ENCODE measurements around the gene GFAP.

DNA sequence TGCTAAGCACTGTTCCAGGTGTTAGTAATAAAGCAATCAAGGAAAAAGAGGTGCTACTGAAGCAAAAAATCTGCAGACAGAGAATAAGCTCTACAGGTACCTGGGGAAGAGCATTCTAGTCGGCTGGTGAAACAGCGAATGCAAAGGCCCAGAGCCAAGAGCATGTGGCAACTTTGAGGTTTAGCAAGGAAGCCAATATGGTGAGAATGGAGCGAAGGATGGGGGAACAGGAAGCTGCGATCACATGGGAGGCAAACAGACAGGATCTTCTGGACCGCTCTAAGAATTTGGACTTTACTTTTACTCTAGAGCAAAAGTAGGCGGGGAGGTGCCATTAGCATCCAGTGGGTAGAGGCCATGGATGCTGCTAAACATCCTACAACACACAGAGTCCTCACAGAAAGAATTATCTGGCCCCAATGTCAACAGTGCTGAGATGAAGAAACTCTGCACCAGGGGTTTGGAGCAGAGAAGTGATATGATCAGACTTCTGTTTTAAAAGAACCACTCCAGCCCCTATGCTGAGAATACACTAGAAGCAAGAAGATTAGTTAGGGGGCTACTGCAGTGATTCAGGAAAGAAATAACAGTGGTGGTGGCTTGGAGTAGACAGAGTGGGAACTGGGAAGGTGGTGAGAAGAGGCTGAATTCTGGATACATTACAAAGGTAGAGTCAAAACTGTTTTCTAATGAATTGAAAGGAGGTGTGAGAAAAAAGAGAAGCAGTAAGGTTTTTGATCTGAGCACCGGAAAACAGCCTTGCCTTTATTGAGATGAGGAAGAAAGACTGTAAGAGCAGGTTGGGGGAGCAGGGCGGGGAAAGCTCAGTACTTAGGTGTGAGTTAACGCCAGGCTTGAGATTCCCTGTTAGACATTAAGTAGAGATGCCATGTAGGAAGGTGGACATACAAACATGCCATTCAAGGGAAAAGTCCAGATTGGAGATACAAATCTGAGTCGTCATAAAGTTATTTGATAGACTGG is 27.0 kb downstream of the GFAP start:
- TF ChIP-seq POLR2AphosphoS5 (IDR thresholded peaks at IDR 0.05; ENCODE audit: low read depth, low read length) (no peak), POLR2A (IDR thresholded peaks at IDR 0.05; ENCODE audit: low read depth, low read length) (no peak)
